ENCODE data around the gene DPT.

DNA sequence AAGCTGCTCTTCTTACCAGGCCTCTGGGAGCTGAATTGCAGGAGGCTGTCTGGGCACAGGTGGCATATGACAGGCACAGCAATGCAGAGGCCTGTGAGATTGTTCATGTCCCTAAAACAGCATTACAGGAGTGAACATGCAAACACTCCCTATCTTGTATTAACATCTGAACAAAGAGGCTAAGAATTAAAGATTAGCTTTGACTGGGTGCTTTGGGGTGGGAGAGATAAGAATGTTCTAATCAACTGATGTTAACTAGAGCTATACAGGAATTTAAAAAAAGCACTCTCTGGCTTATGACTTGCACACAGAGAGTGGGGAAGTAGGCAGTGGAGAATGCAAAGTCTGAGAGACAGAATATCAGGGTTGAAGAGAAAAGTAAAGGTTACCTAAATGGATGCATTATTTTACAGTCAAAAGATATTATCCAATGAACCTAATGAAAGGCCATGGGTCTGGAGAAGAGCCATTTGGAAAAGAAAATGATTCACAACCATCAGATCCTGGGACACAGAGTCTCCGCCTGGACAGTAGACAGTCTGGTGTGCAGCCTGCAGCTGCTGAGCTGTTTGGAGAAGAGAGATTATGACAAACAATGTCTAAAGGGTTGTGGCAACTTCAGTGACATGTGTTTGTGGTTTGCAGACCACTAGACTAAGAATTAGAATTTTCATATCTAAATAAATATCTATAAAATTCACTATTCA, 20.2 kb downstream of the DPT start:
- TF ChIP-seq, protein P1, sequence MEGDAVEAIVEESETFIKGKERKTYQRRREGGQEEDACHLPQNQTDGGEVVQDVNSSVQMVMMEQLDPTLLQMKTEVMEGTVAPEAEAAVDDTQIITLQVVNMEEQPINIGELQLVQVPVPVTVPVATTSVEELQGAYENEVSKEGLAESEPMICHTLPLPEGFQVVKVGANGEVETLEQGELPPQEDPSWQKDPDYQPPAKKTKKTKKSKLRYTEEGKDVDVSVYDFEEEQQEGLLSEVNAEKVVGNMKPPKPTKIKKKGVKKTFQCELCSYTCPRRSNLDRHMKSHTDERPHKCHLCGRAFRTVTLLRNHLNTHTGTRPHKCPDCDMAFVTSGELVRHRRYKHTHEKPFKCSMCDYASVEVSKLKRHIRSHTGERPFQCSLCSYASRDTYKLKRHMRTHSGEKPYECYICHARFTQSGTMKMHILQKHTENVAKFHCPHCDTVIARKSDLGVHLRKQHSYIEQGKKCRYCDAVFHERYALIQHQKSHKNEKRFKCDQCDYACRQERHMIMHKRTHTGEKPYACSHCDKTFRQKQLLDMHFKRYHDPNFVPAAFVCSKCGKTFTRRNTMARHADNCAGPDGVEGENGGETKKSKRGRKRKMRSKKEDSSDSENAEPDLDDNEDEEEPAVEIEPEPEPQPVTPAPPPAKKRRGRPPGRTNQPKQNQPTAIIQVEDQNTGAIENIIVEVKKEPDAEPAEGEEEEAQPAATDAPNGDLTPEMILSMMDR (IDR thresholded peaks at IDR 0.05 in 2 of 3, conservative IDR thresholded peaks at IDR 0.05 in 1 of 3; ENCODE audit: control insufficient read depth in 2 of 3, extremely low read depth in 1 of 3, insufficient read depth in 1 of 3, low read depth in 3 of 3, low read length in 3 of 3): no peak
- TF ChIP-seq GABPA (IDR thresholded peaks at IDR 0.05; ENCODE audit: low read depth): no peak
- no peak for TF ChIP-seq POLR2A (IDR thresholded peaks at IDR 0.05; ENCODE audit: low read depth, low read length)
- no peak for TF ChIP-seq ZNF274 (IDR thresholded peaks at IDR 0.05; ENCODE audit: insufficient read depth, insufficient read length)
- no peak for TF ChIP-seq TAF1 (IDR thresholded peaks at IDR 0.05; ENCODE audit: borderline replicate concordance, low read depth, low read length)
- TF ChIP-seq MTA2 (IDR thresholded peaks at IDR 0.05; ENCODE audit: low read depth): no peak
- TF ChIP-seq TARDBP (IDR thresholded peaks at IDR 0.05; ENCODE audit: borderline replicate concordance): no peak
- no peak for TF ChIP-seq TCF12 (IDR thresholded peaks at IDR 0.05; ENCODE audit: low read depth, low read length)
- TF ChIP-seq, protein P2, sequence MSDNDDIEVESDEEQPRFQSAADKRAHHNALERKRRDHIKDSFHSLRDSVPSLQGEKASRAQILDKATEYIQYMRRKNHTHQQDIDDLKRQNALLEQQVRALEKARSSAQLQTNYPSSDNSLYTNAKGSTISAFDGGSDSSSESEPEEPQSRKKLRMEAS (IDR thresholded peaks at IDR 0.05; ENCODE audit: low read depth, low read length): no peak
